DMS 273 (cell line): ENCODE data around the gene ZNF32.
"Not testable (repeated sequence)": the region's sequence is repeated elsewhere in the genome, so short reads cannot be mapped to it uniquely, and the experiment has no call there.

Experiments used
- DNase-seq: peaks from one replicate; lab custom pipeline; 2025; ENCODE audit not compliant: unreplicated experiment; lab: John Stamatoyannopoulos, UW

The ZNF32 gene

GRCh38 chr10:43640603-43641002, 8.1 kb downstream of the ZNF32 start:
- no peak for DNase-seq

GRCh38 chr10:43635816-43636215, 12.9 kb downstream of the ZNF32 start:
- DNase-seq = not testable (repeated sequence)

- no peak for DNase-seq
Measured at GRCh38 chr10:43628956-43629355, 19.7 kb downstream of the ZNF32 start.

- DNase-seq = no peak
Measured at GRCh38 chr10:43627942-43628341, 20.7 kb downstream of the ZNF32 start.

- peak; percentile 18 for DNase-seq
Measured at GRCh38 chr10:43623351-43623750, 25.3 kb downstream of the ZNF32 start.

- peak; percentile 1 for DNase-seq
Measured at GRCh38 chr10:43622038-43622437, 26.6 kb downstream of the ZNF32 start.

- DNase-seq = no peak
Measured at GRCh38 chr10:43619368-43619767, 29.3 kb downstream of the ZNF32 start.

GRCh38 chr10:43616697-43617370, 31.8 kb downstream of the ZNF32 start:
- no peak for DNase-seq

GRCh38 chr10:43610636-43611035, 38.0 kb downstream of the ZNF32 start:
- DNase-seq = no peak

GRCh38 chr10:43607199-43607573, 41.5 kb downstream of the ZNF32 start:
- no peak for DNase-seq

GRCh38 chr10:43606323-43607198, 42.1 kb downstream of the ZNF32 start, which contains the start of gene ZNF485:
Gene ZNF485, plus strand, starts transcription at chr10:43606438. Its CDS starts 613 bp downstream, at chr10:43607051.
- DNase-seq = peak; percentile 76

- no peak for DNase-seq
Measured at GRCh38 chr10:43605850-43606322, 42.8 kb downstream of the ZNF32 start.

- DNase-seq = not testable (repeated sequence)
Measured at GRCh38 chr10:43601576-43601975, 47.1 kb downstream of the ZNF32 start.

- no peak for DNase-seq
Measured at GRCh38 chr10:43599333-43599732, 49.3 kb downstream of the ZNF32 start.

- peak; percentile 27 for DNase-seq
Measured at GRCh38 chr10:43598446-43598845, 50.2 kb downstream of the ZNF32 start.

GRCh38 chr10:43596546-43596945, 52.1 kb downstream of the ZNF32 start:
- DNase-seq = no peak

- DNase-seq = no peak
Measured at GRCh38 chr10:43595739-43596298, 52.9 kb downstream of the ZNF32 start.

- no peak for DNase-seq
Measured at GRCh38 chr10:43594944-43595589, 53.6 kb downstream of the ZNF32 start.
